ENCODE measurements around the gene SLC45A1. TPM values are rescaled to one million over a fixed set of nuclear protein-coding genes. Genes with fewer than 3 reads are reported as not detected.

SLC45A1 gene
- total RNA-seq, 1 experiment from 2014 or later: 0.41 TPM

- peaks cover 13% of the 10 kb centered on the region; the same call in 1 of the 2 replicates for H3K4me1 ChIP-seq
- no peaks in the 10 kb centered on the region for H3K36me3 ChIP-seq (ENCODE audit: control insufficient read depth, insufficient read depth, low read length)
- peak; percentile 86 to 88 for TF ChIP-seq CTCF (IDR thresholded peaks at IDR 0.05; ENCODE audit: insufficient read depth in 1 of 2, low read depth in 1 of 2, low read length in 1 of 2, severe bottlenecking in 1 of 2, unreplicated experiment in 1 of 2)
- peak; percentile 79 to 88 for DNase-seq
- H3K9me3 ChIP-seq: no peaks in the 10 kb centered on the region
- ChIA-PET POLR2A (interaction anchor here (0.7 to 2.4 kb wide), 4 partner anchors 288 to 299 kb away, joined by 3 to 5 read pairs (median 4); partner anchors contain the start of gene ERRFI1), CTCF (interaction anchor here (0.5 to 3.5 kb wide), 28 partner anchors 13 to 798 kb away, joined by 3 to 69 read pairs (median 4); partner anchors contain the start of genes ERRFI1 and PARK7)
- intact Hi-C loops (cut with micrococcal nuclease; ENCODE audit: unreplicated experiment): loop anchor here (1.0 to 10.0 kb wide), 6 partner anchors 34 to 339 kb away; no protein-coding TSS in a partner anchor
- no TSS peak for BruUV-seq (replicated peaks)
- Mint-ChIP-seq H3K36me3 (ENCODE audit: insufficient read depth, unreplicated experiment) (peaks cover 5% of the 10 kb centered on the region), H3K9me3 (ENCODE audit: unreplicated experiment) (no peaks in the 10 kb centered on the region), H3K27me3 (ENCODE audit: insufficient read depth, unreplicated experiment) (no peaks in the 10 kb centered on the region), H3K27ac (ENCODE audit: unreplicated experiment) (peak overlapping the region; percentile 39), H3K4me1 (ENCODE audit: low read depth, unreplicated experiment) (peaks cover 21% of the 10 kb centered on the region), H3K4me3 (ENCODE audit: unreplicated experiment) (no peak overlapping the region)
- H3K4me3 ChIP-seq (ENCODE audit: low read depth, low read length): no peak overlapping the region
- H3K27me3 ChIP-seq (replicated peaks; ENCODE audit: control insufficient read depth, insufficient read depth, low read length): no peaks in the 10 kb centered on the region
Measured at GRCh38 chr1:8314346-8315280, 3.3 kb upstream of the SLC45A1 start.

GRCh38 chr1:8315573-8316475, 2.1 kb upstream of the SLC45A1 start:
- intact Hi-C loops (cut with micrococcal nuclease; ENCODE audit: unreplicated experiment): loop anchor here (2.0 to 10.0 kb wide), 2 partner anchors 33 to 131 kb away; no protein-coding TSS in a partner anchor

More at GRCh38 chr1:8315573-8316475, 2.1 kb upstream of the SLC45A1 start:
- H3K4me1 ChIP-seq: peaks cover 13% of the 10 kb centered on the region; the same call in 1 of the 2 replicates
- H3K9me3 Mint-ChIP-seq (ENCODE audit: unreplicated experiment): no peaks in the 10 kb centered on the region
- peaks cover 21% of the 10 kb centered on the region for H3K4me1 Mint-ChIP-seq (ENCODE audit: low read depth, unreplicated experiment)
- H3K27ac Mint-ChIP-seq (ENCODE audit: unreplicated experiment): no peak overlapping the region
- H3K27me3 Mint-ChIP-seq (ENCODE audit: insufficient read depth, unreplicated experiment): no peaks in the 10 kb centered on the region
- peaks cover 5% of the 10 kb centered on the region for H3K36me3 Mint-ChIP-seq (ENCODE audit: insufficient read depth, unreplicated experiment)
- H3K4me3 ChIP-seq (ENCODE audit: low read depth, low read length): no peak overlapping the region
- H3K4me3 Mint-ChIP-seq (ENCODE audit: unreplicated experiment): no peak overlapping the region
- POLR2A ChIA-PET: interaction anchor here (2.4 kb wide), 1 partner anchor 289 kb away, joined by 5 read pairs; no protein-coding TSS in a partner anchor
- H3K27me3 ChIP-seq (replicated peaks; ENCODE audit: control insufficient read depth, insufficient read depth, low read length): no peaks in the 10 kb centered on the region
- BruUV-seq (replicated peaks): no TSS peak
- CTCF ChIA-PET: interaction anchor here (0.6 to 3.5 kb wide), 9 partner anchors 34 to 508 kb away, joined by 3 to 69 read pairs (median 5); partner anchors contain the start of gene ERRFI1
- H3K36me3 ChIP-seq (ENCODE audit: control insufficient read depth, insufficient read depth, low read length): no peaks in the 10 kb centered on the region
- DNase-seq: peak in 1 of 2 experiments; percentile 37
- no peaks in the 10 kb centered on the region for H3K9me3 ChIP-seq
- TF ChIP-seq CTCF (IDR thresholded peaks at IDR 0.05; ENCODE audit: insufficient read depth in 1 of 2, low read depth in 1 of 2, low read length in 1 of 2, severe bottlenecking in 1 of 2, unreplicated experiment in 1 of 2): peak in 1 of 2 experiments; percentile 49

All from Caco-2 (cell line).